Neural crest cell (in vitro differentiated cells): ENCODE measurements around the gene SAP25. TPM values are rescaled to one million over a fixed set of nuclear protein-coding genes. Genes with fewer than 3 reads are reported as not detected.

Experiments
- DNase-seq: peaks from one replicate; pipeline ENCODE4 v3.0.0; 2021; ENCODE audit warnings: low read depth, mixed read lengths, low spot score
- H3K27ac Mint-ChIP-seq: one replicate; pipeline ENCODE4 v1.8.0; 2021; ENCODE audit warnings: mild to moderate bottlenecking, mixed read lengths; ENCODE audit not compliant: unreplicated experiment
- H3K27me3 Mint-ChIP-seq: 2 replicates; pipeline ENCODE4 v1.8.0; 2021; ENCODE audit warnings: low read depth, mild to moderate bottlenecking, mixed read lengths
- H3K36me3 Mint-ChIP-seq: 2 replicates; pipeline ENCODE4 v1.8.0; 2021; ENCODE audit warnings: low read depth, mild to moderate bottlenecking, mixed read lengths
- H3K4me1 Mint-ChIP-seq: 2 replicates; pipeline ENCODE4 v1.8.0; 2021; ENCODE audit warnings: mixed read lengths
- H3K4me3 Mint-ChIP-seq: one replicate; pipeline ENCODE4 v1.8.0; 2021; ENCODE audit warnings: mild to moderate bottlenecking, mixed read lengths
- H3K9me3 Mint-ChIP-seq: 2 replicates; pipeline ENCODE4 v1.8.0; 2021; ENCODE audit warnings: mixed read lengths
- CTCF ChIP-seq: fragments of 200-600 bp; sonication (generic); conservative IDR thresholded peaks from 2 replicates; pipeline ENCODE4 v1.5.0; 2021; ENCODE audit warnings: antibody characterized with exemption, mild to moderate bottlenecking
- total RNA-seq: library from RNA; stranded (reverse); gene quantifications from 2 replicates; pipeline ENCODE4 v1.2.1, GENCODE V29; 2021

The SAP25 gene
- total RNA-seq, 1 donor from 2014 or later: 3.4 TPM

- H3K4me1 Mint-ChIP-seq: peaks cover 42% of the 10 kb centered on the region
- DNase-seq: no peak
- no peak for TF ChIP-seq CTCF
- H3K36me3 Mint-ChIP-seq: no peaks in the 10 kb centered on the region
- peak overlapping the region; percentile 88 for H3K27ac Mint-ChIP-seq
- no peaks in the 10 kb centered on the region for H3K27me3 Mint-ChIP-seq
- no peaks in the 10 kb centered on the region for H3K9me3 Mint-ChIP-seq
- peak overlapping the region; percentile 96 for H3K4me3 Mint-ChIP-seq
These were observed 11.2 kb upstream of the SAP25 start for GRCh38 chr7:100584683-100585510.

GRCh38 chr7:100584054-100584682, 10.5 kb upstream of the SAP25 start:
- H3K27ac Mint-ChIP-seq: peak overlapping the region; percentile 37
- no peak for TF ChIP-seq CTCF
- no peaks in the 10 kb centered on the region for H3K36me3 Mint-ChIP-seq
- no peaks in the 10 kb centered on the region for H3K9me3 Mint-ChIP-seq
- H3K4me1 Mint-ChIP-seq: peaks cover 35% of the 10 kb centered on the region
- H3K27me3 Mint-ChIP-seq: no peaks in the 10 kb centered on the region
- DNase-seq: no peak
- H3K4me3 Mint-ChIP-seq: peak overlapping the region; percentile 96

- no peak for DNase-seq
- H3K4me3 Mint-ChIP-seq: peak overlapping the region; percentile 85
- H3K36me3 Mint-ChIP-seq: no peaks in the 10 kb centered on the region
- H3K27me3 Mint-ChIP-seq: no peaks in the 10 kb centered on the region
- H3K9me3 Mint-ChIP-seq: no peaks in the 10 kb centered on the region
- H3K27ac Mint-ChIP-seq: peak overlapping the region; percentile 37
- TF ChIP-seq CTCF: no peak
- H3K4me1 Mint-ChIP-seq: peaks cover 31% of the 10 kb centered on the region
These were observed 9.7 kb upstream of the SAP25 start for GRCh38 chr7:100583132-100584053.

- Mint-ChIP-seq H3K27ac (no peak overlapping the region), H3K4me3 (peak overlapping the region; percentile 57), H3K4me1 (peaks cover 28% of the 10 kb centered on the region)
These were observed 8.9 kb upstream of the SAP25 start for GRCh38 chr7:100582650-100583049.

More at GRCh38 chr7:100582650-100583049, 8.9 kb upstream of the SAP25 start:
- Mint-ChIP-seq H3K36me3 (no peaks in the 10 kb centered on the region), H3K9me3 (no peaks in the 10 kb centered on the region), H3K27me3 (no peaks in the 10 kb centered on the region)
- no peak for DNase-seq
- TF ChIP-seq CTCF: no peak
